GM12878 (cell line): ENCODE data around the gene RANBP3. TPM values are rescaled to one million over a fixed set of nuclear protein-coding genes. Genes with fewer than 3 reads are reported as not detected.

ENCODE experiments used
- ATAC-seq: fragments of 200-7000 bp; cut with Tn5 transposase; 3 replicates; pipeline ENCODE4 v1.9.1; 2020; ENCODE audit warnings: mild to moderate bottlenecking, moderate library complexity
- BruUV-seq: library from RNA; stranded (reverse); fragments of 400-500 nt; replicated peaks from 2 replicates; lab custom pipeline; 2021; lab: Mats Ljungman, UMichigan
- CTCF ChIA-PET: fragments of 300-600 bp; sonication (Branson Sonifier 250); formaldehyde crosslinking; extraction: SDS; loops from one replicate; lab custom pipeline; 2021; ENCODE audit warnings: inconsistent platforms; lab: Yijun Ruan, JAX
- POLR2A ChIA-PET: fragments of 350-600 bp; formaldehyde crosslinking; extraction: SDS; loops from one replicate; lab custom pipeline; 2021; ENCODE audit warnings: inconsistent platforms; lab: Charles Lee
- RAD21 ChIA-PET: fragments of 300-600 bp; sonication (Branson Sonifier 250); formaldehyde crosslinking; loops from one replicate; lab custom pipeline; 2023; ENCODE audit warnings: antibody characterized with exemption; ENCODE audit not compliant: unreplicated experiment; lab: Charles Lee
- SMC1A ChIA-PET: fragments of 300-600 bp; sonication (Branson Sonifier 250); formaldehyde crosslinking; loops from one replicate; lab custom pipeline; 2023; ENCODE audit not compliant: unreplicated experiment, uncharacterized antibody; lab: Charles Lee
- DNase-seq: peaks from one replicate; pipeline ENCODE4 v3.0.0-alpha.2; 2011; ENCODE audit warnings: low read depth, low spot score
- FAIRE-seq: peaks from 3 replicates; lab custom pipeline; 2011; peaks lifted over from hg19 to GRCh38; lab: Jason Lieb, UNC
- H2AFZ ChIP-seq: 2 replicates; pipeline ENCODE4 v1.6.0; 2011; ENCODE audit warnings: low read depth, low read length, control low read depth; ENCODE audit not compliant: control insufficient read depth
- H3K27ac ChIP-seq: 2 replicates; pipeline ENCODE4 v1.5.1; 2011; ENCODE audit warnings: control low read depth; ENCODE audit not compliant: control insufficient read depth, insufficient read depth
- H3K27me3 ChIP-seq, 2 experiments: replicated peaks in 1 of 2; 2 replicates each; pipeline versions ENCODE4 v1.6.0 to v1.6.1; 2011; ENCODE audit warnings: low read length in 1 of 2; ENCODE audit not compliant: control insufficient read depth in 2 of 2, insufficient read depth in 2 of 2
- H3K36me3 ChIP-seq, 2 experiments: 2 replicates each; pipeline ENCODE4 v1.5.1; 2011; ENCODE audit warnings: low read length in 1 of 2; ENCODE audit not compliant: control insufficient read depth in 2 of 2, insufficient read depth in 2 of 2
- H3K4me1 ChIP-seq: 2 replicates; pipeline ENCODE4 v1.6.1; 2011; ENCODE audit warnings: mild to moderate bottlenecking, low read length, moderate library complexity, mixed read lengths; ENCODE audit not compliant: control insufficient read depth, insufficient read depth
- H3K4me2 ChIP-seq: 2 replicates; pipeline ENCODE4 v1.6.0; 2011; ENCODE audit warnings: control low read depth; ENCODE audit not compliant: control insufficient read depth, insufficient read depth
- H3K4me3 ChIP-seq: fragments of 200-600 bp; sonication (generic); 2 replicates; pipeline ENCODE4 v1.5.1; 2016
- H3K79me2 ChIP-seq: 2 replicates; pipeline ENCODE4 v1.6.0; 2011; ENCODE audit warnings: low read length; ENCODE audit not compliant: control insufficient read depth, insufficient read depth
- H3K9ac ChIP-seq: 2 replicates; pipeline ENCODE4 v1.8.0; 2011; ENCODE audit warnings: low read length, control low read depth, mixed read lengths; ENCODE audit not compliant: control insufficient read depth, insufficient read depth
- H3K9me3 ChIP-seq: replicated peaks from 3 replicates; pipeline ENCODE4 v1.5.1; 2011; ENCODE audit warnings: mild to moderate bottlenecking, low read length; ENCODE audit not compliant: control insufficient read depth, insufficient read depth
- H4K20me1 ChIP-seq: 2 replicates; pipeline ENCODE4 v1.6.0; 2011; ENCODE audit not compliant: control insufficient read depth, insufficient read depth
- E4F1 ChIP-seq: fragments of 450-650 bp; IDR thresholded peaks from 2 replicates; pipeline ENCODE4 v1.6.1; 2018; ENCODE audit warnings: borderline replicate concordance, mild to moderate bottlenecking; ENCODE audit not compliant: partially characterized antibody
- GATAD2B ChIP-seq: fragments of 450-650 bp; conservative IDR thresholded peaks from 2 replicates; pipeline ENCODE4 v1.6.1; 2017; ENCODE audit warnings: low read depth, mild to moderate bottlenecking, moderate library complexity
- NFIC ChIP-seq: IDR thresholded peaks from 2 replicates; pipeline ENCODE4 v1.6.1; 2012; ENCODE audit warnings: low read depth, mild to moderate bottlenecking, inconsistent platforms, low read length, moderate library complexity
- PAX8 ChIP-seq: fragments of 450-650 bp; IDR thresholded peaks from 2 replicates; pipeline ENCODE4 v1.6.1; 2017; ENCODE audit warnings: mild to moderate bottlenecking, moderate library complexity
- TCF7 ChIP-seq: IDR thresholded peaks from 2 replicates; pipeline ENCODE4 v1.6.1; 2014; ENCODE audit warnings: antibody characterized with exemption, borderline replicate concordance
- ZBED1 ChIP-seq: IDR thresholded peaks from 2 replicates; pipeline ENCODE4 v1.6.1; 2016; ENCODE audit warnings: borderline replicate concordance
- ZNF592 ChIP-seq: fragments of 450-650 bp; IDR thresholded peaks from 2 replicates; pipeline ENCODE4 v1.6.1; 2017; ENCODE audit warnings: mild to moderate bottlenecking, moderate library complexity
- WGBS: methylation state at CpG from one replicate; pipeline ENCODE4 v1.1.6; 2016; ENCODE audit warnings: low lambda C conversion rate; ENCODE audit not compliant: insufficient replicate concordance, insufficient coverage; ENCODE audit errors: missing lambda C conversion rate; 5-methylcytosine and 5-hydroxymethylcytosine counted together
- in situ Hi-C: fragments of 300-500 bp; cut with MboI; formaldehyde crosslinking; loops from 9 replicates; pipeline ENCODE4 v1.14.3; 2018; ENCODE audit warnings: mixed read lengths
- intact Hi-C: fragments of 100-400 bp; cut with micrococcal nuclease; formaldehyde crosslinking; loops from one replicate; pipeline ENCODE4 v1.14.2; 2022; ENCODE audit not compliant: unreplicated experiment
- polyA plus RNA-seq, 11 experiments: library from polyadenylated mRNA; depleted of rRNA in 4 of 11; unstranded in 6 of 11; stranded (reverse) in 5 of 11; fragments of >200 nt; fragmentation: Nextera tagmentation in 4 of 11; fragmentation: Illumina TruSeq in 1 of 11; extraction: Ambion mirVana in 4 of 11; extraction: Trizol in 1 of 11; gene quantifications; 1 replicate in 1 of 11; 2 replicates in 10 of 11; pipeline versions ENCODE4 v1.2.1 to v1.2.3, GENCODE V29; 2011 to 2016; ENCODE audit warnings: inconsistent platforms in 2 of 11, missing spikeins in 2 of 11, low read depth in 1 of 11
- total RNA-seq, 4 experiments: library from RNA; depleted of rRNA in 3 of 4; stranded (reverse); fragments of >200 nt in 3 of 4; fragmentation: Illumina TruSeq in 1 of 4; extraction: Trizol in 1 of 4; gene quantifications; 2 replicates each; pipeline versions ENCODE4 v1.2.1 to v1.2.3, GENCODE V29; 2013 to 2021

RANBP3 gene
- total and polyA plus RNA-seq, 10 of the 15 experiments (the other 5 are each of a cell fraction or from before 2014, with no cell fraction given), result 1.1 to 81.6 (median 60.0) TPM

GRCh38 chr19:5867201-5868136 lies 110.5 kb downstream of the RANBP3 start:
- H3K79me2 ChIP-seq, result no peaks in the 10 kb centered on the region
- no TSS peak for BruUV-seq
- H3K4me2 ChIP-seq, result no peak overlapping the region
- RAD21 ChIA-PET, result interaction anchor here (0.6 kb wide), 1 partner anchor 70 kb away, joined by 4 read pairs; no protein-coding TSS in a partner anchor
- no peaks in the 10 kb centered on the region for H3K4me1 ChIP-seq
- no peak overlapping the region for H3K27ac ChIP-seq
- H4K20me1 ChIP-seq, result no peaks in the 10 kb centered on the region
- H3K36me3 ChIP-seq, result no peaks in the 10 kb centered on the region
- TF ChIP-seq ZBED1 (no peak), NFIC (no peak), PAX8 (no peak), TCF7 (no peak), E4F1 (no peak), ZNF592 (no peak), GATAD2B (no peak)
- 58% methylated on average over 28 of the region's 31 CpGs for WGBS
- no peaks in the 10 kb centered on the region for H3K27me3 ChIP-seq
- H2AFZ ChIP-seq, result no peak overlapping the region
- no peak for DNase-seq
- no peaks in the 10 kb centered on the region for H3K9me3 ChIP-seq
- POLR2A ChIA-PET, result no interaction called here
- intact Hi-C loops, result no loop called here
- no peak overlapping the region for H3K9ac ChIP-seq
- no peak for FAIRE-seq
- ATAC-seq, result no peak
- CTCF ChIA-PET, result no interaction called here
- in situ Hi-C loops, result no loop called here
- SMC1A ChIA-PET, result no interaction called here
- no peak overlapping the region for H3K4me3 ChIP-seq

Other genes with a start within 250 kb of the RANBP3 start
Only the 7 nearest of the 11 such genes appear.
- not detected in 2 replicates for gene FUT6, start 138.4 kb downstream of the RANBP3 start, total RNA-seq (2014; rRNA removed)
- gene FUT6, start 138.4 kb downstream of the RANBP3 start, total RNA-seq (2014; rRNA removed; fragmentation: Illumina TruSeq; extraction: Trizol), result not detected in 2 replicates
- not detected in 2 replicates for gene FUT6, start 138.4 kb downstream of the RANBP3 start, total RNA-seq (2021)
- not detected in 2 replicates for gene FUT6, start 138.4 kb downstream of the RANBP3 start, polyA plus RNA-seq (2011; rRNA removed)
- gene FUT6, start 138.4 kb downstream of the RANBP3 start, polyA plus RNA-seq (2014; fragmentation: Illumina TruSeq; extraction: Trizol), result not detected in 2 replicates
- not detected for gene FUT6, start 138.4 kb downstream of the RANBP3 start, polyA plus RNA-seq (2014; fragmentation: Nextera tagmentation; extraction: Ambion mirVana)
- not detected in 2 replicates for gene FUT6, start 138.4 kb downstream of the RANBP3 start, polyA plus RNA-seq (2014; rRNA removed)
- not detected for gene FUT6, start 138.4 kb downstream of the RANBP3 start, polyA plus RNA-seq (2016; fragmentation: Nextera tagmentation; extraction: Ambion mirVana)
- gene FUT3, start 126.7 kb downstream of the RANBP3 start, total RNA-seq (2014; rRNA removed), result not detected in 2 replicates
- not detected in 2 replicates for gene FUT3, start 126.7 kb downstream of the RANBP3 start, total RNA-seq (2014; rRNA removed; fragmentation: Illumina TruSeq; extraction: Trizol)
- gene FUT3, start 126.7 kb downstream of the RANBP3 start, total RNA-seq (2021), result 0.31 TPM in 1 of 2 replicates, not detected in the other
- not detected in 2 replicates for gene FUT3, start 126.7 kb downstream of the RANBP3 start, polyA plus RNA-seq (2011; rRNA removed)
- 0.07 TPM in 1 of 2 replicates, not detected in the other for gene FUT3, start 126.7 kb downstream of the RANBP3 start, polyA plus RNA-seq (2014; fragmentation: Illumina TruSeq; extraction: Trizol)
- not detected for gene FUT3, start 126.7 kb downstream of the RANBP3 start, polyA plus RNA-seq (2014; fragmentation: Nextera tagmentation; extraction: Ambion mirVana)
- gene FUT3, start 126.7 kb downstream of the RANBP3 start, polyA plus RNA-seq (2014; rRNA removed), result 0.04 and 0.10 TPM in 2 replicates
- not detected for gene FUT3, start 126.7 kb downstream of the RANBP3 start, polyA plus RNA-seq (2016; fragmentation: Nextera tagmentation; extraction: Ambion mirVana)
- gene FUT5, start 107.6 kb downstream of the RANBP3 start, total RNA-seq (2014; rRNA removed), result not detected in 2 replicates
- not detected in 2 replicates for gene FUT5, start 107.6 kb downstream of the RANBP3 start, total RNA-seq (2014; rRNA removed; fragmentation: Illumina TruSeq; extraction: Trizol)
- not detected in 2 replicates for gene FUT5, start 107.6 kb downstream of the RANBP3 start, total RNA-seq (2021)
- not detected in 2 replicates for gene FUT5, start 107.6 kb downstream of the RANBP3 start, polyA plus RNA-seq (2011; rRNA removed)
- not detected in 2 replicates for gene FUT5, start 107.6 kb downstream of the RANBP3 start, polyA plus RNA-seq (2014; fragmentation: Illumina TruSeq; extraction: Trizol)
- not detected for gene FUT5, start 107.6 kb downstream of the RANBP3 start, polyA plus RNA-seq (2014; fragmentation: Nextera tagmentation; extraction: Ambion mirVana)
- not detected in 2 replicates for gene FUT5, start 107.6 kb downstream of the RANBP3 start, polyA plus RNA-seq (2014; rRNA removed)
- not detected for gene FUT5, start 107.6 kb downstream of the RANBP3 start, polyA plus RNA-seq (2016; fragmentation: Nextera tagmentation; extraction: Ambion mirVana)
- 326 and 388 TPM in 2 replicates for gene NDUFA11, start 74.3 kb downstream of the RANBP3 start, total RNA-seq (2014; rRNA removed)
- gene NDUFA11, start 74.3 kb downstream of the RANBP3 start, total RNA-seq (2014; rRNA removed; fragmentation: Illumina TruSeq; extraction: Trizol), result 164 and 181 TPM in 2 replicates
- 306 and 309 TPM in 2 replicates for gene NDUFA11, start 74.3 kb downstream of the RANBP3 start, total RNA-seq (2021)
- gene NDUFA11, start 74.3 kb downstream of the RANBP3 start, polyA plus RNA-seq (2011; rRNA removed), result 24.8 and 108 TPM in 2 replicates
- 24.2 and 170 TPM in 2 replicates for gene NDUFA11, start 74.3 kb downstream of the RANBP3 start, polyA plus RNA-seq (2014; fragmentation: Illumina TruSeq; extraction: Trizol)
- 100 to 1,000 TPM; 239 to 270 TPM for gene NDUFA11, start 74.3 kb downstream of the RANBP3 start, polyA plus RNA-seq (2014; fragmentation: Nextera tagmentation; extraction: Ambion mirVana)
- 343 and 398 TPM in 2 replicates for gene NDUFA11, start 74.3 kb downstream of the RANBP3 start, polyA plus RNA-seq (2014; rRNA removed)
- 100 to 1,000 TPM; 596 to 600 TPM for gene NDUFA11, start 74.3 kb downstream of the RANBP3 start, polyA plus RNA-seq (2016; fragmentation: Nextera tagmentation; extraction: Ambion mirVana)
- 5.8 and 6.5 TPM in 2 replicates for gene VMAC, start 73.3 kb downstream of the RANBP3 start, total RNA-seq (2014; rRNA removed)
- 2.8 and 2.9 TPM in 2 replicates for gene VMAC, start 73.3 kb downstream of the RANBP3 start, total RNA-seq (2014; rRNA removed; fragmentation: Illumina TruSeq; extraction: Trizol)
- gene VMAC, start 73.3 kb downstream of the RANBP3 start, total RNA-seq (2021), result 3.2 and 3.7 TPM in 2 replicates
- gene VMAC, start 73.3 kb downstream of the RANBP3 start, polyA plus RNA-seq (2011; rRNA removed), result 1.3 and 1.4 TPM in 2 replicates
- gene VMAC, start 73.3 kb downstream of the RANBP3 start, polyA plus RNA-seq (2014; fragmentation: Illumina TruSeq; extraction: Trizol), result 1.1 and 2.0 TPM in 2 replicates
- gene VMAC, start 73.3 kb downstream of the RANBP3 start, polyA plus RNA-seq (2014; fragmentation: Nextera tagmentation; extraction: Ambion mirVana), result under 1 TPM; 0.18 to 0.27 TPM
- gene VMAC, start 73.3 kb downstream of the RANBP3 start, polyA plus RNA-seq (2014; rRNA removed), result 6.8 and 7.3 TPM in 2 replicates
- 1 to 10 TPM; 1.5 to 1.6 TPM for gene VMAC, start 73.3 kb downstream of the RANBP3 start, polyA plus RNA-seq (2016; fragmentation: Nextera tagmentation; extraction: Ambion mirVana)
- 4.9 and 6.0 TPM in 2 replicates for gene CAPS, start 63.9 kb downstream of the RANBP3 start, total RNA-seq (2014; rRNA removed)
- 1.8 and 2.4 TPM in 2 replicates for gene CAPS, start 63.9 kb downstream of the RANBP3 start, total RNA-seq (2014; rRNA removed; fragmentation: Illumina TruSeq; extraction: Trizol)
- gene CAPS, start 63.9 kb downstream of the RANBP3 start, total RNA-seq (2021), result 3.9 and 5.5 TPM in 2 replicates
- gene CAPS, start 63.9 kb downstream of the RANBP3 start, polyA plus RNA-seq (2011; rRNA removed), result 1.4 and 1.8 TPM in 2 replicates
- gene CAPS, start 63.9 kb downstream of the RANBP3 start, polyA plus RNA-seq (2014; fragmentation: Illumina TruSeq; extraction: Trizol), result 1.1 and 1.7 TPM in 2 replicates
- under 1 TPM; 0.09 to 0.10 TPM for gene CAPS, start 63.9 kb downstream of the RANBP3 start, polyA plus RNA-seq (2014; fragmentation: Nextera tagmentation; extraction: Ambion mirVana)
- 6.9 and 8.3 TPM in 2 replicates for gene CAPS, start 63.9 kb downstream of the RANBP3 start, polyA plus RNA-seq (2014; rRNA removed)
- gene CAPS, start 63.9 kb downstream of the RANBP3 start, polyA plus RNA-seq (2016; fragmentation: Nextera tagmentation; extraction: Ambion mirVana), result 1 to 10 TPM; 5.1 to 6.3 TPM
- gene RFX2, start 132.4 kb upstream of the RANBP3 start, total RNA-seq (2014; rRNA removed), result 4.8 and 7.5 TPM in 2 replicates
- gene RFX2, start 132.4 kb upstream of the RANBP3 start, total RNA-seq (2014; rRNA removed; fragmentation: Illumina TruSeq; extraction: Trizol), result 3.8 and 5.1 TPM in 2 replicates
- 7.0 and 8.8 TPM in 2 replicates for gene RFX2, start 132.4 kb upstream of the RANBP3 start, total RNA-seq (2021)
- 4.7 and 4.9 TPM in 2 replicates for gene RFX2, start 132.4 kb upstream of the RANBP3 start, polyA plus RNA-seq (2011; rRNA removed)
- 3.3 and 7.0 TPM in 2 replicates for gene RFX2, start 132.4 kb upstream of the RANBP3 start, polyA plus RNA-seq (2014; fragmentation: Illumina TruSeq; extraction: Trizol)
- gene RFX2, start 132.4 kb upstream of the RANBP3 start, polyA plus RNA-seq (2014; fragmentation: Nextera tagmentation; extraction: Ambion mirVana), result 1 to 10 TPM; 3.2 to 4.4 TPM
- 7.0 and 7.6 TPM in 2 replicates for gene RFX2, start 132.4 kb upstream of the RANBP3 start, polyA plus RNA-seq (2014; rRNA removed)
- 1 to 10 TPM; 7.2 to 9.8 TPM for gene RFX2, start 132.4 kb upstream of the RANBP3 start, polyA plus RNA-seq (2016; fragmentation: Nextera tagmentation; extraction: Ambion mirVana)